SK-N-MC (cell line): ENCODE data around the gene ADAMTS12.

Experiments used
- EZH2 ChIP-seq: fragments of 200-600 bp; sonication (generic); IDR thresholded peaks from one replicate; pipeline ENCODE4 v1.6.1; 2017; ENCODE audit warnings: antibody characterized with exemption
- POLR2AphosphoS5 ChIP-seq: IDR thresholded peaks from 2 replicates; pipeline ENCODE4 v1.6.1; 2012; ENCODE audit warnings: mild to moderate bottlenecking, low read depth, low read length, borderline replicate concordance

DNA sequence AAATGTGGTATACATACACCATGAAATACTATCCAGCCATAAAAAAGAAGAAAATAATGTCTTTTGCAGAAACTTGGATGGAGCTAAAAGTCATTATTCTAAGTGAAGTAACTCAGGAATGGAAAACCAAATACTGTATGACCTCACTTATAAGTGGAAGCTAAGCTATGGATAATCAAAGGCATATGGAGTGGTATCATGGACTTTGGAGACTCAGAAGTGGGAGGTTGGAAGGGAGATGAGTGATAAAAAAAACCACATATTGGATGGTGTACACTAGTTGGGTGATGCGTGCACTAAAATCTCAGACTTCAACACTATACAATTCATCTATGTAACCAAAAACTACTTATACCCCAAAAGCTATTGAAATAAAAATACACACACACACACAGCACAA, 24.5 kb downstream of the ADAMTS12 start:
- TF ChIP-seq POLR2AphosphoS5 (no peak), EZH2 (no peak)
